GM23338 (cell line): ENCODE data around the gene IGFLR1. TPM values are rescaled to one million over a fixed set of nuclear protein-coding genes. Genes with fewer than 3 reads are reported as not detected.

Experiments used
- ATAC-seq: fragments of 200-7000 bp; cut with Tn5 transposase; 3 replicates; pipeline ENCODE4 v1.9.1; 2020
- DNase-seq: peaks from one replicate; pipeline ENCODE4 v3.0.0-alpha.2; 2015; ENCODE audit warnings: low spot score
- H2AFZ ChIP-seq: fragments of 200-600 bp; sonication (generic); 2 replicates; pipeline ENCODE4 v1.8.0; 2016; ENCODE audit warnings: antibody characterized with exemption, mild to moderate bottlenecking, moderate library complexity
- H3F3A ChIP-seq: fragments of 200-600 bp; sonication (generic); replicated peaks from 2 replicates; pipeline ENCODE4 v1.8.0; 2017; ENCODE audit warnings: antibody characterized with exemption, mixed run types, low read depth
- H3K27ac ChIP-seq: fragments of 200-600 bp; sonication (generic); 2 replicates; pipeline ENCODE4 v1.6.1; 2016; ENCODE audit warnings: low read depth
- H3K27me3 ChIP-seq: fragments of 200-600 bp; sonication (generic); 2 replicates; pipeline ENCODE4 v1.8.0; 2016; ENCODE audit warnings: mild to moderate bottlenecking, mixed run types, moderate library complexity; ENCODE audit not compliant: insufficient read depth
- H3K36me3 ChIP-seq: fragments of 200-600 bp; sonication (generic); 2 replicates; pipeline ENCODE4 v1.8.0; 2016; ENCODE audit warnings: mild to moderate bottlenecking; ENCODE audit not compliant: insufficient read depth
- H3K4me1 ChIP-seq: fragments of 200-600 bp; sonication (generic); 2 replicates; pipeline ENCODE4 v1.8.0; 2016; ENCODE audit warnings: mild to moderate bottlenecking, moderate library complexity; ENCODE audit not compliant: insufficient read depth
- H3K4me2 ChIP-seq: fragments of 200-600 bp; sonication (generic); 2 replicates; pipeline ENCODE4 v1.7.1; 2017; ENCODE audit warnings: mixed run types
- H3K4me3 ChIP-seq: fragments of 200-600 bp; sonication (generic); 2 replicates; pipeline ENCODE4 v1.6.1; 2016; ENCODE audit warnings: mixed run types
- H3K79me2 ChIP-seq: fragments of 200-600 bp; sonication (generic); replicated peaks from 2 replicates; pipeline ENCODE4 v1.8.0; 2017; ENCODE audit warnings: mild to moderate bottlenecking; ENCODE audit not compliant: insufficient read depth
- H3K9me2 ChIP-seq: fragments of 200-600 bp; sonication (generic); 2 replicates; pipeline ENCODE4 v1.8.0; 2017; ENCODE audit not compliant: insufficient read depth
- H4K20me1 ChIP-seq: fragments of 200-600 bp; sonication (generic); replicated peaks from 2 replicates; pipeline ENCODE4 v1.8.0; 2017; ENCODE audit warnings: mild to moderate bottlenecking; ENCODE audit not compliant: insufficient read depth
- H3K27ac Mint-ChIP-seq: 2 replicates; pipeline ENCODE4 v1.8.0; 2020; ENCODE audit warnings: inconsistent platforms, mild to moderate bottlenecking, moderate library complexity, mixed read lengths
- H3K27me3 Mint-ChIP-seq: 3 replicates; pipeline ENCODE4 v1.8.0; 2022; ENCODE audit warnings: low read depth, mild to moderate bottlenecking, moderate library complexity, mixed read lengths, inconsistent platforms; ENCODE audit not compliant: insufficient read depth, poor library complexity
- H3K36me3 Mint-ChIP-seq: 3 replicates; pipeline ENCODE4 v1.8.0; 2021; ENCODE audit warnings: low read depth, mild to moderate bottlenecking, inconsistent platforms, moderate library complexity, mixed read lengths
- H3K4me1 Mint-ChIP-seq: 3 replicates; pipeline ENCODE4 v1.8.0; 2020; ENCODE audit warnings: mild to moderate bottlenecking, inconsistent platforms, mixed read lengths
- H3K4me3 Mint-ChIP-seq: 3 replicates; pipeline ENCODE4 v1.8.0; 2021; ENCODE audit warnings: moderate library complexity, mild to moderate bottlenecking, inconsistent platforms, mixed read lengths
- H3K9me3 Mint-ChIP-seq: 3 replicates; pipeline ENCODE4 v1.8.0; 2020; ENCODE audit warnings: moderate library complexity, mild to moderate bottlenecking, inconsistent platforms, mixed read lengths
- CREB1 ChIP-seq: fragments of 250-450 bp; sonication (Bioruptor Pico); IDR thresholded peaks from 2 replicates; pipeline ENCODE4 v1.5.0; 2020; ENCODE audit warnings: low read depth, mild to moderate bottlenecking, moderate library complexity
- CTCF ChIP-seq, 2 experiments: fragments of 200-600 bp in 1 of 2; sonication (generic) in 1 of 2; conservative IDR thresholded peaks; 2 replicates each; pipeline versions ENCODE4 v1.5.1 to v1.6.1; 2016 to 2017; ENCODE audit warnings: antibody characterized with exemption in 2 of 2, low read depth in 2 of 2, mild to moderate bottlenecking in 2 of 2, moderate library complexity in 1 of 2
- JUNB ChIP-seq: IDR thresholded peaks from one replicate; pipeline ENCODE4 v1.6.1; 2016; ENCODE audit warnings: antibody characterized with exemption; ENCODE audit not compliant: unreplicated experiment
- NANOG ChIP-seq: IDR thresholded peaks from 2 replicates; pipeline ENCODE4 v1.6.1; 2016; ENCODE audit warnings: antibody characterized with exemption, borderline replicate concordance
- REST ChIP-seq: IDR thresholded peaks from one replicate; pipeline ENCODE4 v1.6.1; 2018; ENCODE audit warnings: antibody characterized with exemption; ENCODE audit not compliant: unreplicated experiment
- STAT1 ChIP-seq: IDR thresholded peaks from one replicate; pipeline ENCODE4 v1.6.1; 2016; ENCODE audit warnings: antibody characterized with exemption; ENCODE audit not compliant: unreplicated experiment
- ZNF331 ChIP-seq: fragments of 250-450 bp; sonication (Bioruptor Pico); IDR thresholded peaks from 2 replicates; pipeline ENCODE4 v1.5.0; 2020; ENCODE audit warnings: low read depth, mild to moderate bottlenecking, moderate library complexity
- ZNF462 ChIP-seq: fragments of 250-450 bp; sonication (Bioruptor Pico); IDR thresholded peaks from 2 replicates; pipeline ENCODE4 v1.5.0; 2020; ENCODE audit warnings: mild to moderate bottlenecking, moderate library complexity
- polyA plus RNA-seq: library from polyadenylated mRNA; unstranded; fragments of >200 nt; fragmentation: Nextera tagmentation; extraction: Ambion mirVana; gene quantifications from 2 replicates; pipeline ENCODE4 v1.2.1, GENCODE V29; 2016
- total RNA-seq: library from RNA; depleted of rRNA; stranded (reverse); fragments of >200 nt; shearing (Covaris generic); gene quantifications from 2 replicates; pipeline ENCODE4 v1.2.3, GENCODE V29; 2014

The IGFLR1 gene
- total and polyA plus RNA-seq, 2 experiments from 2014 or later, result 14.4 to 17.8 TPM

GRCh38 chr19:35729763-35730162 lies 12.5 kb downstream of the IGFLR1 start:
- H3K4me3 ChIP-seq, result no peak overlapping the region
- H3K4me1 ChIP-seq, result no peaks in the 10 kb centered on the region
- peaks cover 11% of the 10 kb centered on the region for H3K27me3 Mint-ChIP-seq
- H3K27ac Mint-ChIP-seq, result no peak overlapping the region
- no peak overlapping the region for H3K4me2 ChIP-seq
- peaks cover 5% of the 10 kb centered on the region for H4K20me1 ChIP-seq
- peaks cover 21% of the 10 kb centered on the region; the same call in 1 of the 2 replicates for H3K36me3 ChIP-seq
- H3K4me1 Mint-ChIP-seq, result no peaks in the 10 kb centered on the region
- no peaks in the 10 kb centered on the region for H3F3A ChIP-seq
- DNase-seq, result no peak
- no peaks in the 10 kb centered on the region for H3K27me3 ChIP-seq
- H3K36me3 Mint-ChIP-seq, result peaks cover 73% of the 10 kb centered on the region
- no peak overlapping the region for H3K4me3 Mint-ChIP-seq
- no peaks in the 10 kb centered on the region; the same call in 2 of the 3 replicates for H3K9me3 Mint-ChIP-seq
- TF ChIP-seq ZNF331 (CRISPR knock-in tag) (no peak), CTCF (conservative IDR thresholded peaks at IDR 0.05; ENCODE audit: low read depth in 2 of 2) (no peak), JUNB (no peak), STAT1 (no peak), ZNF462 (CRISPR knock-in tag) (no peak), NANOG (no peak), REST (no peak), CREB1 (no peak)
- H2AFZ ChIP-seq, result no peak overlapping the region
- H3K27ac ChIP-seq, result no peak overlapping the region
- no peaks in the 10 kb centered on the region for H3K9me2 ChIP-seq
- no peak for ATAC-seq
- H3K79me2 ChIP-seq, result no peaks in the 10 kb centered on the region
